Central memory CD4-positive, alpha-beta T cell (primary cell): Measurements from ENCODE around the gene CDYL2.

Experiments
- DNase-seq: peaks from one replicate; pipeline ENCODE4 v3.0.0; 2022

The CDYL2 gene

GRCh38 chr16:80586476-80586875 is 217.9 kb downstream of the CDYL2 start:
- no peak for DNase-seq

GRCh38 chr16:80585764-80586163 is 218.6 kb downstream of the CDYL2 start:
- DNase-seq = no peak

DNA sequence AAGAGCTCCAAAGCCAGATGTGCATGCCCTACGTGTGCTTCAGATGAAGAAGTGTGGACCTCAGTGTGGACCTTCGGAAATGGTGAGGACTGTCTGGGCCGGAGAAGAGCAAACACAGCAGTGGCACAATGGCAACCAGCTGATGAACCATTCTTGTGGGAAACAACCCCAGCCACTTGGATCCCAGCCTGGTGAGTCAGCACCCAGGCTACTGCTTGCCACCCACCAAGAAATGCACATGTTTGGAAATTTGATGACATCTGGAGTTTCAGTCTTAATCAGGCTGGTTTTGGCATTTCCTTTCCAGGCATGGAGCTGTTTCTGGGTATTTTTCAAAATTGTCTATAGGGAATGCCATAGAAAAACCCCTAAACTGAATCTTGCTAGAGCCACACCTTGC is 220.9 kb downstream of the CDYL2 start:
- DNase-seq = no peak

- DNase-seq = peak; percentile 59
Measured at GRCh38 chr16:80580109-80580832, 224.1 kb downstream of the CDYL2 start.

GRCh38 chr16:80577485-80578280 is 226.7 kb downstream of the CDYL2 start:
- no peak for DNase-seq

GRCh38 chr16:80576343-80576912 is 228.0 kb downstream of the CDYL2 start:
- no peak for DNase-seq

- DNase-seq = no peak
Measured at GRCh38 chr16:80573700-80574120, 230.7 kb downstream of the CDYL2 start.

GRCh38 chr16:80570106-80570478 is 234.3 kb downstream of the CDYL2 start:
- no peak for DNase-seq

DNA sequence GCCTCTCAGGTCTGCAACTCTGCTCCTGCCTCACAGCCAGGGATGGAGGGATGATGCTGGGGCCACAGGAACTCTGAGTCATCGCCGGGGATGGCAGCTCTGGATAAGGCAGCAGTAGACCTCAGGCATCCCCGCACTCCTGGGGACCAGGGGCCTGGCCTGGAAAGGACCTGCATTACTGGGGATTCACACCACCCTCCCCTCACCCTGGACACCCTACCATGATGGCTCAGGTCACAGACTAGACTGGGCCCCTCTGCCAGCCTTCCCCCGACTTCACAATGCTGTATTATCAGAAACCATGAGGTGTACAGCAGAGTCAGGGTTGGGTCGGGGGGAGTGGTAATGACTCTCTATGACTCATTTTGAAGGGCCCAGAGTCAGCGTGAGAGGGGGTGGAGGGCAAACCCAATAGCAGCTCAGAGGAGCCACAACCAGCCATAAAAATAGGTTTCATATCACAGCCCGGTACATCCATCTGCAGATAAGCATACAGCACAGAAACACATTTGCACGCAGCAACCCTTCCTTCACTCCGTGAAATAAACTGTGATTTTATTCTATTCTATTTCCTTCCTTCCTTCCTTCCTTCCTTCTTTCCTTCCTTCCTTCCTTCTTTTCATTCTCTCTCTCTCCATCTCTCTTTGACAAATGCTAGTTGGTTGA is 234.8 kb downstream of the CDYL2 start:
- DNase-seq = no peak

DNA sequence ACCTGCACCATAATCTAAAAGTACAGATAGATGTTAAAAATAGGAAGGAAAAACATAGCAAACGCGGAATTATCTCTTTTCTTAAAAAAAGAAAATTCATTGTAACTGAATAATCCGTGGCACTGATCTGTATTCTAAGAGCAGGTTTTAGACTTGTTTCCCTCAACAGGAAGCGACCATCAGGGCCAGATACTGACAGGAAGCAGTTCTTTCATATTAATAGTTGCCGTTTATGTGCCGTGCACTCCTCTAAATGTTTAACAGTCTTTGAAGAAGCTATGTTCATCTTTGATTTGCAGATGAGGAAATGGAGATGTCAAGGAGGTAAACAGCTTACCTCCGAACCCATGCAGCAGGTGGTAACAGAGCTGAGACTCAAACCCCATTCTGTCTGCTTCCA is 240.0 kb downstream of the CDYL2 start:
- no peak for DNase-seq

DNA sequence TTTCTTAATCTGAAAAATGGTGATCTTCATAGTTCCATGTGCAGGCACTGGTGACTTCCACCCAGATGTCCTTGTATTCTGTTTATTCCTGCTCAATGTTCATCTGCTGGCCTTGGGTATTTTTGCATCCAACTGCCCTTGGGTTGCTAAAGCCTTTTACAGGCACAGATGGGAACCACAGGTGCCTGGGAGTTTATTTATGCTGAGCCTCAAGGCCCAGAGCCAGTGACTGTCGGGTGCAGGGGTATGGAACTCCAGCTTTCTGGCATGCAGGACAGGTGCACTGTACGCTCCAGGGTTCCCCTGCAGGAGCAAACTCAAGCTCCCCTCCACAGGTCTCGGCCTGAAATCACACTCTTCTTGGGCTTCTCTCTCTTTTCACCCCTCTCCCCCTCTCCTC is 241.3 kb downstream of the CDYL2 start:
- no peak for DNase-seq

DNA sequence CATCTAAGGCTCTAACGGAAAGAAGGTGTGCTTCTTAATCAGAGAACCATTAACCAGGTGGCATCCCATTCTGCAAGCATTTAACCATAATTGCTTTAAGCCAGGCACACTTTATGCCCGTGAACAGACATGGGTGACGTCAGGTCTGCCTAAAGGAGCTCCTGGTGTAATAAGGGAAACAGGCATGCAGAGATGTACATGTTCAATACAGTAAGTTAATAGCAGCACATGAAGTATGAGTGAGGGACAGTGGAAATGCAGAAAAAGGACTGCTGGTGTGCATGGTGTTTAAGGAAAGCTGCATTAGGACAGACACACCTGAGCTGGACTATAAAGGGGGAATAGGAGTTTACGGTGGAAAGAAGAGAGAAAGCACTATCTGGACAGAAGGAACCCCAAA is 245.0 kb downstream of the CDYL2 start:
- DNase-seq = no peak

- DNase-seq = no peak
Measured at GRCh38 chr16:80557037-80557436, 247.4 kb downstream of the CDYL2 start.

- no peak for DNase-seq
Measured at GRCh38 chr16:80556481-80556880, 247.9 kb downstream of the CDYL2 start.

DNA sequence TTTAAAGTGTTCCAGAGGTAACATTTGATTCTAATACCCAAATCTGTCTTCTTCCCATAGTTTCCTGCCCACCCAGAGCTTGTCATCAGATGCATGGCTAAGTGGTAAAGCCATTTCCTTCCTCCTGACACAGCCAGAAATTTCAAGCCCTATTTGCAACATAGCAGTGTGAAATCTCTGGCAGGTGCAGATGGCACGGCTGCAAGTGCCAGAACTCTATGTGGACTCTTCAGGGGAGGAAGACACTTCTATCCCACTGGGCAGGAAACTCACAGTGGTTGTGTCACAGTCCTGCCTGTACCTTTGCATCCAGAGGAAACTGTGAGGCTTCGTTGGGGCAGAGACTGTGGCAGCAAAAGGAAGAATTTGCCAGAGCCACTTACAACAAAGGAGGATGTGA is 250.4 kb downstream of the CDYL2 start:
- DNase-seq = no peak

DNA sequence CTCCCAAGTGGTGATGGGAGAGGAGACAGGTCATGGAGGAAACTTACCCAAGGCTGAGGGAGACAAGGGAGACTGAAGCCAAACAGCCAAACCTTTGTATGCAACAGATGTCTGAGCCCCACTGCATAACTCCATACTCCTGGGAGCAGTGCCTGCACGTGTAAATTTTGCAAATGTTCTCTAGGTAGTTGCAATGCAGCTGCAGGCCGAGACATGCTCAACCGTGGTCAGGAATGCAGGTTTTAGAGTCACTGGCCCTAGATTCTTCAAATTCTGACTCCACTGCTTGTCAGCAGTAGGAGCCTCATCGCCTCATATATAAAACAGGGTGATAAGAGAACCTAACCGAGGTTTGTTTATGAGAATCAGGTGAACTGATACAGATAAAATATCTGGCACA is 252.1 kb downstream of the CDYL2 start:
- DNase-seq = no peak
